Heart left ventricle (tissue), 16 donors: ENCODE measurements around the gene RPP21. TPM values are rescaled to one million over a fixed set of nuclear protein-coding genes. Genes with fewer than 3 reads are reported as not detected.

ENCODE experiments used
- ATAC-seq, 4 donors: fragments of 200-7000 bp; cut with Tn5 transposase; one replicate each; pipeline ENCODE4 v1.9.1; 2020 to 2022; ENCODE audit warnings: moderate library complexity in 4 of 4, mild to moderate bottlenecking in 3 of 4, moderate number of reproducible peaks in 1 of 4
- DNase-seq, 5 donors: peaks; one replicate each; pipeline ENCODE4 v3.0.0-alpha.2; 2020
- H3K27ac ChIP-seq, 12 donors: fragments of 200-600 bp; sonication (generic) in 4 of 12; one replicate each; pipeline versions ENCODE4 v1.5.0 to v1.8.0; 2016 to 2022; ENCODE audit warnings: mild to moderate bottlenecking in 2 of 12
- H3K27me3 ChIP-seq, 9 donors: fragments of 200-600 bp; sonication (generic) in 2 of 9; one replicate each; pipeline versions ENCODE4 v1.5.1 to v1.8.0; 2016 to 2022; ENCODE audit warnings: mild to moderate bottlenecking in 3 of 9
- H3K36me3 ChIP-seq, 9 donors: fragments of 200-600 bp; sonication (generic) in 2 of 9; one replicate each; pipeline versions ENCODE4 v1.5.0 to v1.8.0; 2018 to 2022; ENCODE audit warnings: mild to moderate bottlenecking in 2 of 9
- H3K4me1 ChIP-seq, 12 donors: fragments of 200-600 bp; sonication (generic) in 4 of 12; one replicate each; pipeline versions ENCODE4 v1.5.0 to v1.8.0; 2016 to 2022; ENCODE audit warnings: mild to moderate bottlenecking in 3 of 12
- H3K4me3 ChIP-seq, 12 donors: fragments of 200-600 bp; sonication (generic) in 4 of 12; one replicate each; pipeline versions ENCODE4 v1.5.0 to v1.8.0; 2017 to 2022; ENCODE audit warnings: mild to moderate bottlenecking in 9 of 12, moderate library complexity in 4 of 12
- H3K9me3 ChIP-seq, 12 donors: fragments of 200-600 bp; sonication (generic) in 4 of 12; one replicate each; pipeline versions ENCODE4 v1.5.0 to v1.8.0; 2016 to 2022; ENCODE audit warnings: mild to moderate bottlenecking in 1 of 12
- POLR2A ChIP-seq, 2 donors: fragments of 450-650 bp; IDR thresholded peaks; one replicate each; pipeline ENCODE4 v1.6.1; 2017; ENCODE audit warnings: antibody characterized with exemption in 2 of 2, mild to moderate bottlenecking in 2 of 2, moderate library complexity in 2 of 2
- WGBS, 4 donors: extraction: QIAGEN DNeasy Blood & Tissue Kit in 2 of 4; methylation state at CpG; one replicate each; pipeline versions ENCODE4 v1.1.5 to v1.1.7; 2013 to 2018; 5-methylcytosine and 5-hydroxymethylcytosine counted together
- intact Hi-C, 10 donors: fragments of 100-400 bp; cut with DNase I; formaldehyde crosslinking; loops; one replicate each; pipeline versions ENCODE4 v1.11.1 to v1.14.2; 2022
- polyA plus RNA-seq, 2 donors: library from polyadenylated mRNA; stranded (reverse); fragments of 200-250 nt; gene quantifications; one replicate each; pipeline ENCODE4 v1.2.3, GENCODE V29; 2013
- total RNA-seq, 9 donors: library from RNA; depleted of rRNA in 2 of 9; stranded (reverse); fragments of >200 nt in 2 of 9; fragmentation: NEBNext Ultra II Directional in 3 of 9; extraction: Animal tissue kit (Norgen Biotek cat#: 25700) in 3 of 9; gene quantifications; one replicate each; pipeline versions ENCODE4 v1.1.0 to v1.2.4, GENCODE V29; 2016 to 2023
- TF ChIP-seq, protein P1 (sequence below), 12 donors: fragments of 200-600 bp; sonication (generic) in 4 of 12; IDR thresholded peaks; one replicate each; pipeline versions ENCODE4 v1.5.0 to v1.8.0; 2018 to 2022; ENCODE audit warnings: antibody characterized with exemption in 12 of 12, mild to moderate bottlenecking in 5 of 12
- donor health status: ischemic (EF 13 %, LVEDD 7.1; RV severe dilation, severe dysfunction).
- donor health status: healthy with polysubstance abuse.
- donor health status: DM: no; HTN: yes; CAD: no.
- donor health status: DM: no; HTN: no; CAD: no.
- donor health status: ischemic (EF 25% LVEDD 6.9; RV normal size, moderate dysfunction).
- donor health status: ischemic (EF 25% LVEDD 5.7; RV mildly dilated, moderate dysfunction).
- donor health status: healthy.
- donor health status: DM: yes; HTN: yes; CAD: no.
- donor health status: ischemic (EF 35%, LVEDD 5.7; RV mildly dilated, moderate dysfunction).
- donor health status: nonischemic (EF 11% LVEDD 7.7; RV severe dilation, severe dysfunction).
- donor health status: DM: yes; HTN: yes; CAD: no.
- donor health status: PGD.
- donor health status: ischemic (EF 29% LVEDD 5.4; RV normal size, mild dysfunction).
- donor health status: nonischemic (EF 23%, LVEDD 6.1; RV moderate dilation, normal function).

The RPP21 gene
- total and polyA plus RNA-seq, 11 donors, result 17.3 to 88.9 (median 30.7) TPM

DNA sequence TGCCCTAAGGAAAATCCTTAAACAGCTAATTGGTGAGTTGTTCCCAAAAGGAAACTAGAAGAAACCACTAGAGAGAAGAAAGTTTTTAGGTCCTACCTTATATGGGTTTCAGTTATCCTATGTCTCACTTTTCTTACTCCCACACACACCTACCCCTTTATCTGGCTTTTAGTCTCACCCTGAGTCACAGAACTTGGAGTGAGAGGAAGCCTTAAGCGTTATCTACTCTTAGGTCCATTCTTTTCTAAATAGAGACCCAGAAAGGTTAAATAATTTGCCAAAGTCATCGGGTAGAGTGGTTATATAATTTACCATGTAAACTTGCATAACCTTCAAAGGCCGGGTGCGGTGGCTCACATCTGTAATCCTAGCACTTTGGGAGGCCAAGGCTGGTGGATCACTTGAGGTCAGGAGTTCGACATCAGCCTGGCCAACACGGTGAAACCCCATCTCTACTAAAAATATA lies 4.3 kb upstream of the RPP21 start:
- intact Hi-C loops, result no loop called here
- peaks cover 0 to 7% (median 2%) of the 10 kb centered on the region in 12 donors for H3K4me1 ChIP-seq
- no peak overlapping the region for H3K4me3 ChIP-seq
- no peaks in the 10 kb centered on the region for H3K9me3 ChIP-seq
- peaks cover 0 to 74% (median 68%) of the 10 kb centered on the region in 9 donors for H3K36me3 ChIP-seq
- H3K27ac ChIP-seq, result no peak overlapping the region
- DNase-seq, result no peak
- no peak for ATAC-seq
- WGBS, 4 donors, result 91 to 94% (median 91%) methylated on average over 6 of the region's 6 CpGs
- TF ChIP-seq, protein P1, sequence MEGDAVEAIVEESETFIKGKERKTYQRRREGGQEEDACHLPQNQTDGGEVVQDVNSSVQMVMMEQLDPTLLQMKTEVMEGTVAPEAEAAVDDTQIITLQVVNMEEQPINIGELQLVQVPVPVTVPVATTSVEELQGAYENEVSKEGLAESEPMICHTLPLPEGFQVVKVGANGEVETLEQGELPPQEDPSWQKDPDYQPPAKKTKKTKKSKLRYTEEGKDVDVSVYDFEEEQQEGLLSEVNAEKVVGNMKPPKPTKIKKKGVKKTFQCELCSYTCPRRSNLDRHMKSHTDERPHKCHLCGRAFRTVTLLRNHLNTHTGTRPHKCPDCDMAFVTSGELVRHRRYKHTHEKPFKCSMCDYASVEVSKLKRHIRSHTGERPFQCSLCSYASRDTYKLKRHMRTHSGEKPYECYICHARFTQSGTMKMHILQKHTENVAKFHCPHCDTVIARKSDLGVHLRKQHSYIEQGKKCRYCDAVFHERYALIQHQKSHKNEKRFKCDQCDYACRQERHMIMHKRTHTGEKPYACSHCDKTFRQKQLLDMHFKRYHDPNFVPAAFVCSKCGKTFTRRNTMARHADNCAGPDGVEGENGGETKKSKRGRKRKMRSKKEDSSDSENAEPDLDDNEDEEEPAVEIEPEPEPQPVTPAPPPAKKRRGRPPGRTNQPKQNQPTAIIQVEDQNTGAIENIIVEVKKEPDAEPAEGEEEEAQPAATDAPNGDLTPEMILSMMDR (IDR thresholded peaks at IDR 0.05), result no peak
- TF ChIP-seq POLR2A (IDR thresholded peaks at IDR 0.05), result no peak
- no peaks in the 10 kb centered on the region for H3K27me3 ChIP-seq

DNA sequence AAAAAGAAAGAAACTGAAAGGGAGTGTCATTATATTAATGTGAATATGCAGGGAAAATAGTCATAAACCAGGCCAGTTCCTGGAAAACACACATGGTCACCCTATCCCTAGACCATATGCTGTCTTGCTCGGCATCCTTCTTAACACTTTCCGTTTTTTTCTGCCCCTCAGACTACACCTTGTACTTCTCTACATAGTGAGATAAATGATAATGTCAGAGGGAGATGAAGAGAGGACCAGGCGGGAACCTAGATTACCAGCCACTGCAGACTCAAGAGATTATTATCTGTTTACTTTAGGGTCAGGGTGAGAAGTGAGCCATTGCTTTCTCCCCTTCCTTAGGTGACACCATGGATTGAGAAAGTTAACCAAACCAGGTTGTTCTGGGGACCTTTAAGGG lies 3.7 kb upstream of the RPP21 start:
- intact Hi-C loops, result no loop called here
- WGBS, 4 donors, result 90 to 94% (median 93%) methylated on average over 3 of the region's 3 CpGs
- peaks cover 0 to 12% (median 8%) of the 10 kb centered on the region in 12 donors for H3K4me1 ChIP-seq
- ATAC-seq, result no peak
- H3K9me3 ChIP-seq, result no peaks in the 10 kb centered on the region
- no peak for TF ChIP-seq POLR2A (IDR thresholded peaks at IDR 0.05)
- TF ChIP-seq, protein P1 (IDR thresholded peaks at IDR 0.05), result no peak
- DNase-seq, result no peak
- no peak overlapping the region for H3K4me3 ChIP-seq
- peaks cover 0 to 68% (median 63%) of the 10 kb centered on the region in 9 donors for H3K36me3 ChIP-seq
- no peak overlapping the region for H3K27ac ChIP-seq
- no peaks in the 10 kb centered on the region for H3K27me3 ChIP-seq

DNA sequence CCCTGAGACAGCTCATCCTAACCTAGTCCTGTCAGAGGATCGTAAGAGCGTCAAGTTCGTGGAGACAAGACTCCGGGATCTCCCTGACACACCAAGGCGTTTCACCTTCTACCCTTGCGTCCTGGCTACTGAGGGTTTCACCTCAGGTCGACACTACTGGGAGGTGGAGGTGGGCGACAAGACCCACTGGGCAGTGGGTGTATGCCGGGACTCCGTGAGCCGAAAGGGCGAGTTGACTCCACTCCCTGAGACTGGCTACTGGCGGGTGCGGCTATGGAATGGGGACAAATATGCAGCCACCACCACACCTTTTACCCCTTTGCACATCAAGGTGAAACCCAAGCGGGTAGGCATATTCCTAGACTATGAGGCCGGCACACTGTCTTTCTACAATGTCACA lies 3.2 kb upstream of the RPP21 start:
- ATAC-seq, result no peak
- H3K36me3 ChIP-seq, result peaks cover 0 to 66% (median 60%) of the 10 kb centered on the region in 9 donors

DNA sequence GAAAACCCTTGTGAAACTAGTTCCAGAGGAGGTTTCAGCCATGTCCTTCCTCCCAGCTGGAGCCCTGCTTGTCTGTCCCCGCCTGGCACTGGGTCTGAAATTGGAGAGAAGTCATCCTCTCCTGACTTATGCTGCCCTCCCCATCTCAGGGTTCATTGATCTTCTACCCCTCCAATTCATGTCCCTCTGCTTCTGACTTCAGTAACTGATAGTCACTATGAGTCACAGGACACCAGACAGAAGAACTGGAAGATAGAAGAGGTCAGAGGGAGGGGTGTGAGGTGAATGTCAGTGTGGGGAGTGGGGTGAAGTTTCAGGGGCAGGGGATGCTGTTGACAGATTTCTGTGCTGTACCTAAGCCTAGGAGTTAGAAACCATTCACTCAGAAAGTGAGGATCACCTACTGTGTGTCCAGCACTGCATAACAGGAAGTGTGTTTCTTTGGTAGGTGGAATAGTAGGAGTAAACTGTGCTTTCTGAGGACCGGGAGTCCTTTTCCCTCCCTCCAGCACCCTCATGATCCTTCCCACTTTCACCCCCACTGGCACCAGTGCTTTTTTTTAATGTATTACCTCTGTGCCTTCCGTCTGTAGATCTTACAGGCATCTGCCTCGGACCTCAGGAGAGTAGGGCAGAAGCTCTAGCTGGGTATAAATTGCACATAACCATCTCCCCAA lies 627 bp upstream of the RPP21 start:
- H3K4me3 ChIP-seq, result peak overlapping the region in 8 of 12 donors; percentile 71 to 92 (median 80)
- peak overlapping the region in 6 of 12 donors; percentile 72 to 91 (median 88) for H3K27ac ChIP-seq
- H3K4me1 ChIP-seq, result peaks cover 0 to 16% (median 8%) of the 10 kb centered on the region in 12 donors
- ATAC-seq (peak in 1 of 4 donors; percentile 4), DNase-seq (no peak)
- TF ChIP-seq POLR2A (IDR thresholded peaks at IDR 0.05), result no peak
- TF ChIP-seq, protein P1 (IDR thresholded peaks at IDR 0.05), result no peak
- intact Hi-C loops, result loop anchor here in 1 of 10 donors (2.0 kb wide), 1 partner anchor 18 kb away; the partner anchor contains the start of gene TRIM39
- H3K27me3 ChIP-seq, result no peaks in the 10 kb centered on the region
- H3K9me3 ChIP-seq, result no peaks in the 10 kb centered on the region
- peaks cover 0 to 57% (median 44%) of the 10 kb centered on the region in 9 donors for H3K36me3 ChIP-seq
- 62 to 75% (median 64%) methylated on average over 4 of the region's 4 CpGs for WGBS, 4 donors

More for the DNA sequence above, 3.2 kb upstream of the RPP21 start:
- WGBS, 4 donors, result 96 to 97% (median 96%) methylated on average over 12 to 16 of the region's 16 CpGs
- Histone ChIP-seq H3K4me1 (peaks cover 0 to 13% (median 8%) of the 10 kb centered on the region in 12 donors), H3K27me3 (no peaks in the 10 kb centered on the region), H3K27ac (no peak overlapping the region), H3K4me3 (no peak overlapping the region), H3K9me3 (no peaks in the 10 kb centered on the region)
- no peak for DNase-seq
- intact Hi-C loops, result no loop called here
- TF ChIP-seq, protein P1 (IDR thresholded peaks at IDR 0.05), result no peak
- no peak for TF ChIP-seq POLR2A (IDR thresholded peaks at IDR 0.05)
